HG02588 (cell line): ENCODE measurements around the gene CATSPER3.
"Not testable (repeated sequence)": the region's sequence is repeated elsewhere in the genome, so short reads cannot be mapped to it uniquely, and the experiment has no call there.

Experiments used
- ATAC-seq: cut with Tn5 transposase; IDR thresholded peaks from one replicate; pipeline ENCODE4 v1.9.1; 2021; ENCODE audit warnings: mild to moderate bottlenecking, moderate library complexity; ENCODE audit not compliant: unreplicated experiment

Gene CATSPER3

DNA sequence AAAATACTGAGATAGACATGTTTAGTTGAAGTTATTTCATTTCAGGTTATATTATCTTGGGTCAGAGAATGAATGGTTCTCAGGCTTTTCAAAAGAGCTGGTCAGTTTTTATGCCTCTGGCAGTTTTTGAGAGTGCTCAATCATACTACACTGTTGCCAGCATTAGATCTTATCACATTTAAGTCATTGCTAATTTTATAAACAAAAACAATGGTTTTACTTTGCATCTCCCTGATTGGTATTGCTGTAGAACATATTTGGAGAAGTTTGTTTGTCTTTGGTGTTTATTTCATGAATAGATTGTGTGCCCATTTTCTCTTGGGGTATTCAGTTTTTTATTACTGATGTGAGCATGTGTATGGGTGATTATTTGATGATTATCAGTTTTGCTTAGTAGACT, 1.5 kb downstream of the CATSPER3 start:
- ATAC-seq, result no peak

DNA sequence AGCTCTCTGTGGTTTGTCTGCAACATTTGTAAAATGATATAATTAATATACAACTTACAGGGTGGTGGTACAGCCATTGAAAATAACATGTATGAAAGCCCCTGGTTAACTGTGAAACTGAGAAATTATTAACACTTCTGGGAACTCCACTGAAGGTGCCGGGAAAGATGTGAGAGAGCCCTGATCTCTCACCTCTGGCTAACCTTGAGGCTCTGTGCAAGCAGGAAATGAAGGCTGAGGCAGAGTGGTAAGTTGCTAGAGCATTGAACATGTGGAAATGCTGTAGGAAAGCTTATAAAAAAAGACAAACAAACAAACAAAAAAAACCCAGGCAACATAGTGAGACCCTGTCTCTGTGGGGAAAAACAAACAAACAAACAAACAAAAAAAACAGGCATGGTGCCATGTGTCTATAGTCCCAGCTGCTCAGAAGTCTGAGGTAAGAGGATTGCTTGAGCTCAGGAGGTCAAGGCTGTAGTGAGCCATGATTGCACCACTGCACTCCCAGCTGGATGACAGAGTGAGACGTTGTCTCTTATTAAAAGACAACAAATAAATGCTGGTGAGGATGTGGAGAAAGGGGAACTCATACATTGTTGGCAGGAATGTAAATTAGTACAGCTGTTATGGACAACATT, 7.5 kb downstream of the CATSPER3 start:
- ATAC-seq, result no peak

DNA sequence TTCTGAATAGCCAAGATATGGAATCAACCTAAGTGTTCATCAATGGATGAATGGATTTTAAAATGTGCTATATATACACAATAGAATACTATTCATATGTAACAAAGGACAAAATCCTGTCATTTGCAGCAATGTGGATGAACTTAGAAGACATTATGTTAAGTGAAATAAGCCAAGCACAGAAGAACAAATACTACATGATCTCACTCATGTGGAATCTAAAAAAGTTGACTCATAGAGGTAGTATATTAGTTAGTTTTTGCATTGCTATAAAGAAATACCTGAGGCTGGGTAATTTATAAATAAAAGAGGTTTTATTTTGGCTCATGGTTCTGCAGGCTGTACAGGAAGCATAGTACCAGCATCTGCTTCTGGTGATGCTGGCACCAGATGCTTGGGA, 8.1 kb downstream of the CATSPER3 start:
- ATAC-seq, result no peak

DNA sequence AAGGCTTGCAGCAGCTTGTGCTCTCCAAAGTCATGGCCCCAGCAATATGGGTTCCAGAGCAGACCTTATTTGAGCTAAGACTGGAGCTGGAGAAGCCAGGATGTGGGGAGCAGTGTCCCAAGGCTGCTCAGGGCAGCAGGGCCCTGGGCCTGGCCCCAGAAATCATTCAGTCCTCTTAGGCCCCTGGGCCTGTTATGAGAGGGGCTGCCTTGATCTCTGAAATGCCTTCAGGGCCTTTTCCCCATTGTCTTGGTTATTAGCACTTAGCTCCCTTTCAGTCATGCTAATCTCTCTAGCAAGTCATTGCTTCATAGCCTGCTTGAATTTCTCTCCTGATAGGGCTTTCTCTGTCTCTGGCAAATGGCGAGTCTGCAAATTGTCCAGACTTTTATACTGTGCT, 9.1 kb downstream of the CATSPER3 start:
- no peak for ATAC-seq

DNA sequence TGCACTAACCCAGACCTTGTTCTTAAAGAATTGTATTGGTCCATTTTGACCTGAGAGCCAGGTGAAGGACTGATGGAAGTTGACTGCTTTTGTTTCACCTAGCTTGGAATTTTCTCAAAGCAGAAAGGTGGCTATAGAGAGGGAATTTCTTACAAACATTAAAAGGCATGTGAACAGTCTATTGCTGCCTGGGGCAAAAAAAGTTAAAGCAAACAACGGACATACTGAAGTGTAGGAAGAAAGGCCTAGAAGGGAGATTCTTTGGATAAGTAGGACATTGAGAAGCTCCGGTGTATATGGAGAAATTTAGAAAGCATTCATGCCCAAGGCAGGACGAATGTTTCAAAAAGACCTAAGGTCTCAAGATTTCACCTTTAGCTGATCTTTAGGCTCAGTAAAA, 11.7 kb downstream of the CATSPER3 start:
- ATAC-seq, result no peak

DNA sequence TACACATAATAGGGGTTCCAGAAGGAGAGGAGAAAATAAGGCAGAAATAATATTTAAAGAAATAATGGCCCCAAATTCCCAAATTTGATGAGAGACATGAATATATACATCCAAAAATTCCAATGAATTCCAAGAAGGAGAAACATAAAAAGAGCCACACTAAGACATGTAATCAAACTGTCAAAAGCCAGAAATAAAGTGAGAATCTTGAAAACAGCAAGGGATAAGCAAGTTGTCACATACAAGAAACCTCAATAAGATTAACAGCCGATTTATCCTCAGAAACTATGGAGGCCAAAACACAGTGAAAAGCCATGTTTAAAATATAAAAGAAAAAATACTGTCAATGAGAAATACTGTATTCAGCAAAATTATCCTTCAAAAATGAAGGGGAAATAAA, 14.5 kb downstream of the CATSPER3 start:
- no peak for ATAC-seq

DNA sequence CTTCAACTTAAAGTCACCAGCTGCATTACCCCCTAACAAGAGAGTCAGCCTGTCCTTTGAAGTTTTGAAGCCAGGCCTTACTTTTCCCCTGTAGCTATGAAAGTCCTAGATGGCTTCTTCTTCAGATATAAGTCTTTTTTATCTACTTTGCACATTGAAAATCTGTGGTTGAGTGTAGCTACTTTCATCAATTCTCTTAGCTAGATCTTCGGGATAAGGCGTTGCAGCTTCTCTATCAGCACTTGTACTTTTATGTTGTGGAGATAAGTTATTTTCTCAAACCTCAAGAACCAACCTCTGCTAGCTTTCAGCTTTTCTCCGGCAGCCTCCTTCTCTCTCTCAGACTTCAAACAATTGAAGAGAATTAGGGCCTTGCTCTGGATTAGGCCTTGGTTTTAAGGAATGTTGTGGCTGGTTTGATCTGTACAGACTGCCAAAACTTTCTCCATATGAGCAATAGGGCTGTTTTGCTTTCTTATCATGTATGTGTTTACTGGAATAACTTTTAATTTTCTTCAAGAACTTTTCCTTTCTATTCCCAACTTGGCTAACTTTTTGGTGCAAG, 21.6 kb downstream of the CATSPER3 start:
- no peak for ATAC-seq

DNA sequence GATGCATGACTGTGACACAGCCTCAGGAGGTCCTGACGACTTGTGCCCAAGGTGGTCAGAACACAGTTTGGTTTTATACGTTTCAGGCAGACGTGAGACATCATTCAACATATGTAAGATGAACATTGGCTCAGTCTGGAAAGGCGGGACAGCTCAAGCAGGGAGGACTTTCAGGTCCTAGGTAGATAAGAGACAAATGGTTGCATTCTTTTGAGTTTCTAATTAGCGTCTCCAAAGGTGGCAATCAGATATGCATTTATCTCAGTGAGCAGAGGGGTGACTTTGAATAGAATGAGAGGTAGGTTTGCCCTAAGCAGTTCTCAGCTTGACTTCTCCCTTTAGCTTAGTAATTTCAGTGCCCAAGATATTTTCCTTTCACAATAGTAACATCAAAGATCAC, 22.5 kb downstream of the CATSPER3 start:
- not testable (repeated sequence) for ATAC-seq

DNA sequence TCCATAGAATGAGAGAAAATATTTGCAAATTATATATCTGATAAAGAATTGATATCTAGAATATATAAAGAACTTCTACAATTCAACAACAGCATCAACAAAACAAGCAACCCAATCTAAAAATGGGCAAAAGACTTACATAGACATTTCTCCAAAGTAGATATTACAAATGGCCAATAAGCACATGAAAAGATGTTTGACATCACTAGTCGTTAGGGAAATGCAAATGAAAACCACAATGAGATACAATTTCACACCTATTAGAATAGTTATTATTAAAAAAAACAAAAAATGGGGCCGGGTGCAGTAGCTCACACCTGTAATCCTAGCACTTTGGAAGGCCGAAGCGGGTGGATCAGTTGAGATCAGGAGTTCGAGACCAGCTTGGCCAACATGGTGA, 24.4 kb downstream of the CATSPER3 start:
- ATAC-seq, result no peak

DNA sequence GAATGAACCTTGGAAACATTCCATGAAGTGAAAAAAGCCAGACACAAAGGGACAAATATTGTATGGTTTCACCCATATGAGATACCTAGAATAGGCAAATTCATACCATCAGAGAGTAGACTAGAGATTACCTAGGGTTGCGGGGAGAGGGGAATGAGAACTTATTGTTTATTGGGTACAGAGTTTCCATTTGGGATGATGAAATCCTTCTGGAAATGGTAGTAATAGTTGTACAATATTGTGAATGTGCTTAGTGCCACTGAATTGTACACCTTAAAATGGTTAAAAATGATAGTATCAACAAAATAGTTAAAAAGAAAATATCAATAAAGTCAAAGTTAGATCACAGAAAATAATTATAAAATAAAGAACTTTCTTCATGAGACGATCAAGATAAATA, 25.5 kb downstream of the CATSPER3 start:
- no peak for ATAC-seq

DNA sequence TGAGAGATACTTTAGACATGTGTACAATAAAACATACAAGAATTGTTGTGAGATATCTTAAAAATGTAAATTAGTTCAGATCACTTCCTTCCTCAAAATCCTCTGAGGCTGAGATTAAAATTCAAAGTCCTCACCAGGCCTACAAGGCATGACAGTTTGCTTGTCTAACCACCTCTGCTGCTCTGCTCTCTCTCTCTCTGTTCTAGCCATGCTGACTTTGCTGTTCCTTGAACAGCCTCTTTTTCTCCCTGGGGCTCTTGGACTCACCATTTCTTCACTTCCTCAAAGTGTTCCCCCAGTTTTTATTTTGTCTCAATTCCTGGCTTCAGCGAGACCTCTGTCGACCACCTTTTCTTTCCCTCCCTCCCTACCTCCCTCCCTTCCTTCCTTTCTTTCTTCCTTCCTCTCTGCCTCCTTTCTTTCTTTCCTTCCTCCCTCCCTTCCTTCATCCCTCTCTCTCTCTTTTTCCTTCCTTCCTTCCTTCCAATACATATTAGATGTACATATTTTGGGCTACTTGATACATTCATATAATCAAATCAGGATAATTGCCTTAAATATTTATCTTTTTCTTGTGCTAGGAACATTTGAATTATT, 27.0 kb downstream of the CATSPER3 start:
- no peak for ATAC-seq

DNA sequence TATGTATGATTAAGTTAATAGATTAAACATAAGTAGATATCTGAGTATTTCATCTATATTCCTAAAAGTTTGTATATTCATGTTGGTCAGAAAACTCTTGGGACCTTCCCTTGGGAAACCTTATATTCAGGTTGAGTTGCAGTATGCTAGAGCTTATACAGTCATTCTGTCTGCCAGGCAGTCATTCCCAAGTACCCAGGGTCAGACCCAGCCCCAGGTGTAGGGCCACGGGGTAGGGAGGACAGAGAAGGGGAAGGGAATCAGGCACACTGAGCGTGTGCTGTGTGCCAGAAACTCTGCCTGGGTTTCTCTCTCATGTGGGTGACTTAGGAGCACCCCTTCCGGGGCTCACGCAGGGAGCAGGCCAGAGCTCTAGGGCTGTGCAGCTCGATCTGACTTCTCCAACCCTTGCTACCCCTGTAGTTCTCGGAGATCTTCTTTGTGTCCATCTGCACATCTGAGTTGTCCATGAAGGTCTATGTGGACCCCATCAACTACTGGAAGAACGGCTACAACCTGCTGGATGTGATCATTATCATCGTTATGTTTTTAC, 28.2 kb downstream of the CATSPER3 start:
- ATAC-seq, result no peak

DNA sequence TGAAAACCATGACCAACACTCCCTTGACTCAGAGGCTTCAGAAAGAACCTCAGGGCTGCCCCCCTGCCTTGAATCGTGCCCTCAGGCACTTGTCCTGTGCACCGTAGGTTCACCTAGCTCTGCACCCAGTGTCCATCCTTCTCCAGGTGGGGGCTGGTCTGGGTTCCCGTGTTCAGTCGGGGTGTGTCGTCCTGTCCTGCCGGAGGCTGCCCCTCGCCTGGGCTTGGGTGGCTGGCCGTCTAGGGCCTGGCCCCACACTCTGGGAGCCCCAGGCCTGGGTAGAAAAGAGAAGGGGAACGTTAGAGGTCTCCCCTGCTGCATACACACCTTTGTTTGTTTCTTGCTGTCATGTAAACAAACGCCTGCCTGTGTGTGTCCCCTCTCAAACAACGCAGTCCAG, 29.3 kb downstream of the CATSPER3 start:
- no peak for ATAC-seq

DNA sequence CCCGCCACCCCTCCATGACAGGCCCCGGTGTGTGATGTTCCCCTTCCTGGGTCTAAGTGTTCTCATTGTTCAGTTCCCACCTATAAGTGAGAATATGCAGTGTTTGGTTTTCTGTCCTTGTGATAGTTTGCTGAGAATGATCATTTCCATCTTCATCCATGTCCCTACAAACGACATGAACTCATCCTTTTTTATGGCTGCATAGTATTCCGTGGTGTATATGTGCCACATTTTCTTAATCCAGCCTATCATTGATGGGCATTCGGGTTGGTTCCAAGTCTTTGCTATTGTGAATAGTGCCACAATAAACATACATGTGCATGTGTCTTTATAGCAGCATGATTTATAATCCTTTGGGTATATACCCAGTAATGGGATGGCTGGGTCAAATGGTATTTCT, 30.4 kb downstream of the CATSPER3 start:
- not testable (repeated sequence) for ATAC-seq

DNA sequence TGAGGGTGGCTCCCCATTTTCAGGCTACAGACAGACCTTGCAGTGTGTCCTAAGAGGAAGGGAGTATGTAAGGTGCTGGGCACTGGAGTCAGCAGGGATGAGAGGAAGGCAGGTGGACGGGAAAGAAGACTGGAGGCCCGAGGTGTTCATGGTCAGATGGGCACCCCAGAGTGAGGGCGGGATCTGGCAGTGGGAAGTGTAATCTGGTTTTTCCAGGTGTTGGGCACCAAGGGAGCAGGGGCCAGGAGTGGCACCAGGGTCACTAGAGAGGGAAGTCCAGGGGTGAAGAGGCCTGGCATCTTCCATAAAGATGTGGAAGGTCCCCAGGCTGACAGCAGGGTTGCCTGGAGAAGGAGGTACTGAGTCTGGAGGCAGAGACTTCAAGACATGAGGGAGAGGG, 36.7 kb downstream of the CATSPER3 start:
- ATAC-seq, result no peak

DNA sequence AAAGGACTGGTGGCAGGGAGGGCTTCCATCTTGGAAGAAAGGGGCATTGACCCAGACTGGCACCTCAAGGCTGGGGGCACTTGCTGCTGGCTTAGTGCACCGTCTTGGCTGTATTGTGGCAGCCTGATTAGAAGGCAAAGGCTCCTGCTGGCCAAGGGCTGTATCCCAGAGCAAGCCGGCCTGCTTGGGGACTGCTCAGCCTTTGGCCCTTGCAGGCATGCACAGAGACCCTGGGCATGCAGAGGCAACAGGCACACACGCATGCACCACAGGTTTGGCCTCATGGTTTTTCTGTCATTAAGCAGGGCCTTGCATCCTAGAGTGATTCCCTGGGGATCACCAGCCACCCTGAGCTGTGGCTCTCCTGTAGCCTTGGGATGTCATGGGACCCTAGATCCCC, 37.4 kb downstream of the CATSPER3 start:
- ATAC-seq, result no peak

DNA sequence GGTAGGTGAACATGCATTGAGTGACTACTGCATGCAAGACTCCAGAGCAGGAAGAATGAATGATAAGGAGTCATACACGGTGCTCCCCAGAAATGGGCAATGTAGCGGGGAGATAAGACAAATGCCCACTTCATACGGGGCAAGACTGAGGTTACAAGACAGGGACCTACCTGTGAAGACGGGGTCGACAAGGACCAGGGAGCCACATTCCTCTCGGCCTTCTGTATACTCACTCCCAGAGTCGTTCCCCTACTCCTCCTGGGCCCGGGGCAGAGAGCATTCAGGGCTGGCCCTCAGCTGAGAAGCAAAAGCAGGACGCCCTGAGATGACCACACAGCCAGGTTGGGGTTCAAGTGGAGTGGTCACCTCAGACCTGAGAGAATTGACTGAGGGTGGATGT, 39.6 kb downstream of the CATSPER3 start:
- ATAC-seq, result no peak

DNA sequence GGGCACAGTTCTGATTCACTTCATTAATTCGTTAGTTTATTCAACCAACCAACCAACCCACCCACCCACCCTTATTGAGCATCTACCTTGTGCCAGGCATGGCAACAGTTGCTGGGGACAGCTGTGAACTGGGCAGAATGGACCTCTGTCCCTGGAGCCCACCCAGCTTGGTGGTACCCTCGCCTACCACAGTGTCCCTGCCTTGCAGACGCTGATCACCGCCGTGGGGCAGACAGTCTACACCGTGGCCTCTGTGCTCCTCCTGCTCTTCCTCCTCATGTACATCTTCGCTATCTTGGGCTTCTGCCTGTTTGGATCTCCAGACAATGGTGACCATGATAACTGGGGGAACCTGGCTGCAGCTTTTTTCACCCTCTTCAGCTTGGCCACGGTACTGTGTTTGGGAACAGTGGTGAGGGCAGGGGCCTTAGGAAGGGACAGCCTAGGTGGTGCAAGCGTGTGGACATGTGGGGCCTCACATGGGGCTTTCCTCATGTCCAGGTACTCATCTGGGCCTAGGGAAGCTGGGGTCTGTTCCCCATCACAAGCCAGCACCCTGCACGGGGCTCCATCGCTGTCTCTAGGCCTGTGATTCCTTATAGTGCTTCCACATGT, 40.1 kb downstream of the CATSPER3 start:
- no peak for ATAC-seq

DNA sequence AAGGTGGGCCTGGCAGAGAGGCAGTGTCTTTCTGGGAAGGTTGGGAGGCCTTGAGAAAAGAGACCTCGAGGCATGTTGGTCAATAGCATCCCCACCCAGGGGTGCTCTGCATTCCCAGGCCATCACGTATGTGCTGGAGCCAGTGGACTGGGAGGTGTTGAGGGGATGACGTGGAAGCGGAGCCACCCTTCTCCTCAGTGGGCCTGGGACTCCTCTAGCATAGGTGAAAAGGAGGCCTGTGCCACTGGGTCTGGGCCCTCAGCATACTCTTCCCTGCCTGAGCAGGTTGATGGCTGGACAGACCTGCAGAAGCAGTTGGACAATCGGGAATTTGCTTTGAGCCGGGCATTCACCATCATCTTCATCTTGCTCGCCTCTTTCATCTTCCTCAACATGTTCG, 40.8 kb downstream of the CATSPER3 start:
- ATAC-seq, result no peak

DNA sequence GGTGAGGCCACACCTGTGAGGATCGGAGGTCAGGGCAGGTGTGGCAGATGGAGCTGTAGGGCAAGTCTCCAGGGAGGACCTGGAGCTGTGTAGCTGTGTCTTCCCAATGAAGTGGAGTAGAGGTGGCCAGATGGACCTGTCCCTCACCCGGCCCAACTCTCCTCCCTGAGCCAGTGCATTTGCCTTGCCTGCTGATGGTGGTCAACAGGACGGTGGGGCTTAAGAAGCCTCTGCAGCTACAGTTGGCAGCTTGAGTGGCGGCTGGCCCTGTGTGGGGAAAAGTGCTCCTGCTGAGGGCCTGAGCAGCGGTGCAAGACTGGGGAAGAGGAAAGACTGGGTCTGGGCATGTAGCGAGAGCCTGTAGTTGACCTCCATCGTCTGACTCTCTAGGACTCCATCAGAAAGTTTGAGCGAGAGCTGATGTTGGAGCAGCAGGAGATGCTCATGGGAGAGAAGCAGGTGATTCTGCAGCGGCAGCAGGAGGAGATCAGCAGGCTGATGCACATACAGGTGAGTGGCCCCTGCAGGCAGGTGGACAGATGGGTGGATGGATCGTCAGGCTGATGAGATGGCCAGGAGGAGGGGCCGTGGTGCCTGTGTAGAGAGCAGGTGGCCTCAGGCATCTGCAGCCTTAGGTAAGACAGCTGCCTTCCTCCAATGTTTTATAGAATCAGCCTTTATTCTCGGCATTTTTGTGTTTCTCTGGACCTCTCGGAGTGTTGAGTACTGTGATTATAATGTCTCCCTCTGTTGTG, 41.5 kb downstream of the CATSPER3 start:
- no peak for ATAC-seq

DNA sequence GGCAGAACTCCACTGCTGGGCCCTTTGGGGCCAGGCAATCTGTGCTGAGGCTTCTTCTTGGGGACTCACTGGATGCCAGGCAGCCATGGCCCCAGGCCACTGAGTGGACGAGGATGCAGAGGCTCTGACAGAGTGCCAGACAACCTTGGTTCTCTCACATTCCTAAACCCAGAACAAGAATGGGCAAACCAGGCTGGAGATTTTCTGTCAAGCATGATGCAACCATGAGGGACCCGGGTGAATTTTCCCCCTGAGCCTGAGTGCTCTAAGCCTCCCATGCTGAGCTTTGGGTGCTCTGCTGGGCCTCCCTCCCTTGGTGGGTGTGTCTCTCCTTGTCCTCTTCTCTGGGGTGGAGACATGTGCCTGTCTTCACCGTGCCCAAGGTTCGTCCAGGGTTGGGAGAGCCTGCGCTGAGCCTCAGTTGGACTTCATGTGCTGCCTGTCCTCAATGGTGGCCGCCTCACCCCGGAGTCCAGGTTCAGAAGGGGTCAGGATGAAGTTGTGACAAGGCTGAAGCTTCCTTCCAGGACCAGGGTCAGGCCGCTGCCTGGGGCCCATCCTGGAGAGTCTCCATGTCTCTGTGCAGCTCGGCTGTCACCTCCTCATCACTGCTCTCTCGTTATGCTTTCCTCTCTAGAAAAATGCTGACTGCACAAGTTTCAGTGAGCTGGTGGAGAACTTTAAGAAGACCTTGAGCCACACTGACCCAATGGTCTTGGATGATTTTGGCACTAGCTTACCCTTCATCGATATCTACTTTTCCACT, 42.2 kb downstream of the CATSPER3 start:
- ATAC-seq, result no peak
